Tibial nerve (tissue), 3 donors: ENCODE measurements around the gene CTSH.

ENCODE experiments used
- CTCF ChIP-seq, 5 experiments: fragments of 200-600 bp in 3 of 5; fragments of 450-650 bp in 2 of 5; sonication (generic) in 3 of 5; IDR thresholded peaks; one replicate each; pipeline ENCODE4 v1.5.1; 2016 to 2019; ENCODE audit warnings: antibody characterized with exemption in 5 of 5, mild to moderate bottlenecking in 3 of 5, moderate library complexity in 2 of 5
- POLR2A ChIP-seq, 2 donors: fragments of 450-650 bp; IDR thresholded peaks; one replicate each; pipeline ENCODE4 v1.6.1; 2017; ENCODE audit warnings: antibody characterized with exemption in 2 of 2, mild to moderate bottlenecking in 2 of 2, moderate library complexity in 2 of 2

GRCh38 chr15:78893538-78893937 is 51.3 kb downstream of the CTSH start:
- TF ChIP-seq POLR2A (IDR thresholded peaks at IDR 0.05) (no peak), CTCF (IDR thresholded peaks at IDR 0.05) (no peak)
